Kidney capillary endothelial cell (primary cell): Measurements from ENCODE around the gene CARMIL1.
"Not testable (repeated sequence)": the region's sequence is repeated elsewhere in the genome, so short reads cannot be mapped to it uniquely, and the experiment has no call there.

Experiments
- DNase-seq: peaks from one replicate; pipeline ENCODE4 v3.0.0-alpha.2; 2018; ENCODE audit warnings: low spot score

Gene CARMIL1

DNA sequence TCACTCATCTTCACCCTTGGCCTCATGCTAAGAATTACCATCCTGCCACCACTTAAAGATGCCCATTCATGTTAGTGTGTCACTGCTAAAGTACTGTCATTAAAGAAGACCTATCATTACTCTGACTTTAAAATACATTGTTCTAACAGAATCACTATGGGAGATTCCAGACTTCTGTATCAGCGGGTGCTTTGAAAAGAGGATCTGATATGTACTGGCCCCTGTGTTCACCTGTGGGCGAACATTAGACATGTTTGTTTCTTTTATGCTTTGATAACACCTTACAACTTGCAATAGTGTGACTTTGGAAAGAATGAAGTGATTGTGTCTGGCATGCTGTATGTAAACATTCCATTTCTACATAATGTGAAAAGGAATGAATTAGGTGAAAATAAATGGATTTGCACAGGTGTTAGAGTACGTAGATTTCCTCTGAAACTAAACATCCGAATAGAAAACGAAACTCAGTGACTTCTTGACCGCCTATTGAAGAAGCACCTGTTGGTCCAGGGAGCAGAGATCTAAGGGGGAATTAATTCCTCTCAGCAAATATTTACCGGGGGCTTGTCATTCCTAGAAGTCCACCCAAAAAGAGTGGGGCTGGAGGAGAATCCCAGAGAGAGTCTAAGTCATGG lies 132.3 kb downstream of the CARMIL1 start:
- DNase-seq, result no peak

DNA sequence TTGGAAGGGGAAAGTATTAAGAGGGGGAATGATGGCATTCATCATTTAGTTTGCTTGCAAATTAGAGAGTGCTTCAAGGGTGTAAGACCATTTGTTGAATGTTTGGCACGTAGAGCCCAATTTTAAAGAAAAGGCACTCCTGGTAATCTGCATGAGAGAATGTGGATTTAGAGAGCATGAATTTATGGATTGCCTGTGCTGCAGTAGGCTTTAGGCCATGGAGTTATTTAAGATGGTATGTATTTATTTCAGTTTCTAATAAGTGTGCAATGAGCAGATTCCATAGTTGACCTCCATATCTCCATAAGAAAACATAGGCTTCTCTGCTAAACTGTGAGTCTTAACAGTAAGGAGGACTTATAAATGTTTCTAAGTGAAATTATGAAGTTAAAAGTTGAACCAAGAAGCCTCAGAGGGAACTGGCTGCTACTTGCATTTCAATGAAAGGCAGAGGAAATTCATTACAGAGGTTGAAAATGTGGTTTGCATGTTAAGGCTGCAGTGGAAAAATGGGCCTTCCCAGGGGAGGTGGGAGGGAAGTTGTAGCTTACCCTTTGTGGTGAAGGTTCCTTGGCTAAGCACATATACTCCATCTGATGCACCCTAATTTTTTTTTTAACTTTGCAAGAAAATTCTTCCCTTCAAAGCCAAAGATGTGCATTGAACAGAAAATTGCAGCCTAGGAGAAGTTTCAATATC lies 134.2 kb downstream of the CARMIL1 start:
- no peak for DNase-seq

- no peak for DNase-seq
These were observed 135.0 kb downstream of the CARMIL1 start for GRCh38 chr6:25414168-25414567.

- no peak for DNase-seq
These were observed 135.6 kb downstream of the CARMIL1 start for GRCh38 chr6:25414755-25415154.

DNA sequence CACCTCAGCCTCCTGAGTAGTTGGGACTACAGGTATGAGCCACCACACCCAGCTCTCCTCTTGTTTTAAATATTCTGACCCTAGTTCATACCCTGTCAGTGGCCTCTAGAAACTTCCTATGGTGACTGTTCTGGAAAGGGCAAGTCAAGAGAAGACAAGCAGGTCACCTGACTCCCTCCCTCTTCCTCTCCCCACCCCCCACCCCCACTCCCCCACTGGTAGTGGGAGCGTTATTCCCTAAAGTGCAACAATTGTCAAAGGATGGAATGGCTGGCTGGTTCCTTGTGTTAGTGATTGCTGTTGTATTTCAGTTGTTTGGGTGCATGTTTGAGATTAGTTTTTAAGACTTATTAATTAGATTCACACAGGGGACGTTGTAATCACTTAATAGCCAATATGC lies 136.1 kb downstream of the CARMIL1 start:
- DNase-seq, result no peak

DNA sequence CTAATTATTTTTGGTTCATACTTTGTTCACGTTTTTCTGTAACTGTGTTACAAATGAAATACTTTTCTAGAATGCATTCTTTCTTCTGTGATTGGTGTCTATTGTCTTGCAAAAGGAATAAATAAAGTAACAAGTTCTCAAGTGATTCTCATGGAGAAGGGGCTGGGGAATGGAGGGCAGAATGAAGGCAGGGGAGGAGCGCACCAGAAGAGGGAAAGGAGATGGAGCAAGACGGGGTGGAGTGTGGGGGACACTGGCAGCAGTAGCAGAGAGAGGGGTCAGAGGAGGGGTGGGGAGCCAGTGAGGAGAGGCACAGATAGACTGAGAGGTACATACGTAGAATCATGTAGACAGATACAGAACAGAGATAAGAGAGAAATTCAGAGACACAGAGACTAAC lies 136.5 kb downstream of the CARMIL1 start:
- DNase-seq, result no peak

DNA sequence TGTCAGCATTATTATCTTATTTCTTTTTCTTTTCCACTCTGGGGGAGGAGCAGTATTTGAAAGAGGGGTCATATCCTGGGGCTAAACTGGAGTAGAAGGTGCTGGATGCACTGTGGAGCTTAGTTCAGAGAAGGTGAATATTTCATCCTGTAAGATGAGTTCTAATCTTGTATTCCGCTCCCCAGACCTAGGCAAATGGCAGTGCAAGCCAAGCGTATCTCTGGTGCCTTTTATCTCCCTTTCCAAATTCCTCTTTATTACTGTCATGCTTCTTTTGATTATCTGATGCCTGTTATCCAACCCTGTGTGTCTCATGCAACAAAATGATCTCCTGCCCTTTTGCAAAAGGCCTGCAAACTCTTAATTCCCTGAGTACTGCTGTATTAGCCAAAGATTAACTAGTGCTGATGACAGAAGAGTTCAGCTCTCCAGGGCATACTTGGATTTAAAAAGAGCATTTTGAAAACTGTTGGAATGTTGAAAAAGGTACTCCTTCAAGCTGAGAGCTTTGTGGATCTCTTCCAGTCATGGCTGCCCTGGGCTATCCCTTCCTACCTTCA lies 138.0 kb downstream of the CARMIL1 start:
- DNase-seq, result no peak

DNA sequence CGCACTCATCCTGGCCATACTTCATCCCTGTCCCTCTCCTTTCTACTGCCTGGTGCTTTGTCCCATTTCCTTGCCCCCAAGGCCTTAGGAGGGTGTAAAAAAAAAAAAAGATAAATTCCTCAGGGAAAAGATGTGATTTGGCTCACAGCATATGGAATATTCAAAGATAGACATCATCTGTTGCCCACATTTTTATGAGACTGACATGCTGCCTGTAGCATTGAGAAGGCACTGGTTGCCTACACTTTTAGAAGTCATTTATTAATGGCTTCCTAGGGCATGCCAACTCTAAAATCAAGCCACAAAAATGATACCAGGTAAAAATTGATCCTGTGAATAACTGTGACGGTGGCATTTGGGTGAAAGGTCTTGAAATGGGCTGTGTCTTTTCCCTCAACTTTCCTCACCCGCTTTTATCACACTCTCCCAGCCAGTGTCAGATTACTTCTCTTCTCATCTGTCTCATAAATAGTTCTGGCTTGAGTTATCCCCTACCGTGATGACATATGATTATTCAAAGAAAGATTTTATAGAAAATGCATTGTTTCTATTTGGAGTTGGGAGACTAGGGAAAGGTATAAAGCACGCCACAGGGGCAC lies 139.4 kb downstream of the CARMIL1 start:
- no peak for DNase-seq

DNA sequence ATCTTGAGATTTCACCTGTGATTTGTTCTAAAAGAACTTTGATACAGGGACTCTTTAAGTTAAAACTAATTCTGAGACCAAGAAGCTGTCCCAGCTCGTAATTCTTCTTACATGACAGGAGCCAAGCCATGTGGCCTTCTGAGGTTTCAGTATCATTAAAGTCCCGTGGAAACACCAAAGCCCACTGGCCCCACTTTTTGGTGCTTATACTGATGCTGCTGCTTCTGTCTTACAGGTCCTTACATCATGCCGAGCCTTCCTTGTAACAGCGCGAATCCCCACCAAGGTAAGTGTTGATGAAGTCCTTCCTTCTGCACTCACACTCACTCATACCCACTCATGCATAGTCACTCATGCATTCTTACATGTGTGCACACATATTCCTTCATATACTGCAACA lies 140.7 kb downstream of the CARMIL1 start:
- DNase-seq, result no peak

DNA sequence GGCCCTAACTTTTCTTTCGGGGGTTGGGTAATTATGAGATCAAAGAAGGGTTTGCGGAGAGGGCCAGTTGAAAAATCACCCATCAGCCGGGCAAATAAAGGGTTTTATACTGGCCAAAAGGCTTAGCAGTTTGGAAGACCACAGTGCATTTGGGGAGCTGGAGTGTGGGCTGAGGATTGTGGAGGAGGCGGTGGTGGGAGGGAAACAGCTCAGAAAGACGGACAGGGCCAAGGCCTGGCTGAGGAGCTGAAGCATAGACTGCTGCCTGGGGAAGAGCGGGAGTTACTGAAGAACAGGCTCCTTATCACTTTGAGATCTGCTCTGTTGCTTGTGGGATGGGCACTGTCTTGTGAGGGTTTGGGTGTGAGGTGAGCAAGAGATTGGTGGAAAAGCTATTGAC lies 144.2 kb downstream of the CARMIL1 start:
- DNase-seq, result no peak

GRCh38 chr6:25424303-25424702 lies 145.1 kb downstream of the CARMIL1 start:
- DNase-seq, result no peak

GRCh38 chr6:25427549-25427948 lies 148.4 kb downstream of the CARMIL1 start:
- no peak for DNase-seq

GRCh38 chr6:25428758-25429317 lies 149.7 kb downstream of the CARMIL1 start:
- no peak for DNase-seq

DNA sequence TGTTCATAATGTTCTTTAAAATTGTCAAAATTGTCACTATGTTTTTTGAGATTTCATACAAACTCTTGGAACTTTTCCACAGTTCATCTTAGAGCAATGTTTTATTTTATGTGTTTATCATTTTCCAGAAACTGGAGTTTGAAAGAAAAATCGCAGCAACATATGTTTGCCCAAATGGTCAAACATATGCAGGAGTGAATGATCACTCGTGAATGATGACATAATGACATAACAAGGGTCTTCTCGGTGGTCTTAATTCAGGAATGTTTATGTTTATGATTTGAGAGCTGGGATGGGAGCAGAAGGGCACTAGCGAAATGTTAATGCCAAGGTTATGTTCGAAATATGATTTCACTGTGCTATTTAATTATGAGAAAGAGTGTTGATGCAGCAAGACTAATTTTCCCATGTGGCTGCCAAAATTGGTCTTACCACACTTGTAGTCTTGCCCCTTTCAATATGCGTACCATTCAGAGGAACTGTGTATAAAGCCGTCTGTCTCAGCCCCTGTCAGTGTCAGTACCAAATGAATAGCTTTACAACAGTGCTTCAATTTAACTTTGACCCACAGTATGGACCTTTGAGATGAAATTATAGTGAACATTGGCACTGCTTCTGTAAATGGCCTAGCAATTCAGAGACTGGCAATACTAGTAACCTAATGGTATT lies 152.3 kb downstream of the CARMIL1 start:
- no peak for DNase-seq

DNA sequence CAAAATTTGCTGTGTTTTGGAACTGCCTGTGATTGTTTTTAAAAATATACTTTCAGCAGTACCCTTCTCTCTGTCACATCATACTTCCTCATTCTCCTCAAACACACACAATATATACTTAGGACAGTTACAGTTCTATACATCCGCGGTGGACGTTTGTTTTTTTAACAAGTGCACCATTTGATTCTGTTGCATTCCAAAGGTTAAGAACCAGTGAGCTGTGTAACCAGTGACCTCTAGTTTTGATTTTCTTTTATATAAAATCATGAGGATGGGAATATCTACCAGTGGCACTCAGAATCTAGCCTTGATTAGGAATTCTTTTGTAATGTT lies 152.8 kb downstream of the CARMIL1 start:
- DNase-seq, result no peak

- no peak for DNase-seq
These were observed 155.7 kb downstream of the CARMIL1 start for GRCh38 chr6:25434921-25435320.

GRCh38 chr6:25435416-25435985 lies 156.3 kb downstream of the CARMIL1 start:
- DNase-seq, result no peak

- no peak for DNase-seq
These were observed 157.6 kb downstream of the CARMIL1 start for GRCh38 chr6:25436760-25437159.

GRCh38 chr6:25439368-25439767 lies 160.2 kb downstream of the CARMIL1 start:
- no peak for DNase-seq

DNA sequence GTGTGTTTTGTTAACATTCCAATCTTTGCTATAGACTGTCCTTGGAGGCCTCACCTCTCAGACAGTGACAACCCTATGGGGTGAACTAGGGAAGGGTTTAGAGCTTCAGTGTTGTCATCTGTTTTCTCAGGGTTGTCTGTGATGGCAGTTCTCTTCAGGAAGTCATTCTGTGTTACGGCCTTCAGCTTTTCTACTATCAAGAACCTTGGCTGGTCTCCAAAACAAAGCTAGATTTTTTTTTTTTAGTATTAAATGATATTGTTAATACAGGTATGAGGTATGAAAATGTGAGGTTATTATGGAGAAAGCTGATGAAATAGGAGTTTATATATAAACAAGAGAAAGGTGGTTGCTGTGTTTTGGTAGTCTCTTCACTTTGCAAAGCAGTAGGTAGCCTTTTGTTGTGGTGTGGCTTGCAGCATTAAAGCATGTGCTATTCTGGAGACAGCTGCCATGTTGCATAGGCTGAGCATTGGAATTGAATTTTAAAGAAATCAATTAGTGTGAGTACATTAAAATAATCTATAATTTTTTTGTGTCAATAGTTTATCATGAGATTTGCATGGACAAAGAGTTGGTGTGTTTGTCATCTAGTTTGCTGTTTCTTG lies 162.6 kb downstream of the CARMIL1 start:
- DNase-seq, result no peak

DNA sequence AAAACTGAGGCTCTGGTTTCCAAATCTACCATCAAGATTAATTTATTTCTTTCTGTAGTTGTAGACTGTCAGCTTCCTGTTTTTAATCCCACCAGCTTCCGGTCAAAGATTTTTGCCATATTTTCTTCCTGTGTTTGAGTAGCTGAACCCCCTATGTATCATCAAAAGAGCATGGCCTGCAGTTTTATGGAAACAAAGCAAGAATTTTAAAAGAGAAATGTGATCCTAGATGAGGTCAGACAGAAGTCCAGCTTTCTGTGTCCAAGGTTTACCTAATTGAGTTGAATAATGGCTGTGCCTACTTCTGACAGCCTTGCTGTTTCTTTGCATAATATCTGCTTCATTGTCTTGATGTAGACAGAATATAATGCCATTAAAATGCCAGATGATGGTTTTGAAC lies 163.7 kb downstream of the CARMIL1 start:
- DNase-seq, result peak; percentile 34

DNA sequence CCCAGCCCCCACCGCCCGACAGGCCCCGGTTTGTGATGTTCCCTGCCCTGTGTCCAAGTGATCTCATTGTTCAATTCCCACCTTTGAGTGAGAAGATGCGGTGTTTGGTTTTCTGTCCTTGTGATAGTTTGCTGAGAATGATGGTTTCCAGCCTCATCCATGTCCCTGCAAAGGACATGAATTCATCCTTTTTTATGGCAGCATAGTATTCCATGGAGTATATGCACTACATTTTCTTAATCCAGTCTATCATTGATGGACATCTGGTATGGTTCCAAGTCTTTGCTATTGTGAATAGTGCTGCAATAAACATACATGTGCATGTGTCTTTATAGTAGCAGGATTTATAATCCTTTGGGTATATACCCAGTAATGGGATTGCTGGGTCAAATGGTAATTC lies 165.3 kb downstream of the CARMIL1 start:
- not testable (repeated sequence) for DNase-seq
